NCI-H2227 treated with DMSO at 0.1 percent for 48 hours (cell line): ENCODE data around the gene PPP3R1.

Experiments used
- DNase-seq: peaks from one replicate; lab custom pipeline; 2025; lab: John Stamatoyannopoulos, UW

The PPP3R1 gene, protein sequence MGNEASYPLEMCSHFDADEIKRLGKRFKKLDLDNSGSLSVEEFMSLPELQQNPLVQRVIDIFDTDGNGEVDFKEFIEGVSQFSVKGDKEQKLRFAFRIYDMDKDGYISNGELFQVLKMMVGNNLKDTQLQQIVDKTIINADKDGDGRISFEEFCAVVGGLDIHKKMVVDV

DNA sequence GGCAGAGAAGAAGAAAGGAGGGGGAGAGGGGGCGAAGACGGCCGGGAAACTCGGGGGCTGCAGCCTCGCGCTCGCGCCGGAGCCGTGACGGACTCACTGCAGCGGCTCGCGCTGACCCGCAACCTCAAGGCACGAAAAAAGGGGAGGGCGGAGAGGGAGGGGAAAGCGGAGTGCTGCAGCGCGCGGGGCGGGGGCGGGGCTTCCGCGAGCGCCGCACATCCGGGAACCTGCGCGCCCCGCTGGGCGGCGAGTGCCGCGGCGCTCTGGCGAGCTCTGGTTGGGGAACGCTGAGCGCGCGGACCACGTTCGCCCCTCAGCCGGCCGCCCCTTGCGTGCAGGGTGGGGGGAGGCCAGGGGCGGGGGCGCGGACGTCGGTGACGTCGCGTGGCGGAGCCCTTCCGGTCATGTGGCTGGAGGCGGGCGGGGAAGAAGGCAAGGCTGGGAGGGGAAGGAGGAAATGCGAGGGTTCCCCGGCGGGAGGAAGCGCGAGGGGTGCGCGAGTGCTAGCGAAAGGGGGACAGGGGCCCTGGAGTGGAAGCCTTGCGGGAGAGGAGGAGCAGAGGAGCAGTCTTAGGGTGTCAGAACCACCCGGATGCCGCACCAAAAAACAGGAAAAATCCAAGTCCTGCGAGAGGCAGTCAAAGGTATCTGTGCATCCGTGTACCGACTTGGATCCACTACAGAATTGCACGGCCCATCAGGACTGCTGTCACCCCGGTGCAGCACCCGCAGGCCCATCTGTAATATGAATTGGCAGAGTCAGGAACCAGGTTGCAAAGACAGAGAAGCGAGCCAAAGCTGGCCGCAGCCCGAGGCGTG, at the start of gene PPP3R1:
Gene PPP3R1 (minus strand): TSS at position 133 of the 819 bp plus-strand sequence. CDS start 405 bp downstream, outside the sequence.
- DNase-seq, result peak; percentile 84

DNA sequence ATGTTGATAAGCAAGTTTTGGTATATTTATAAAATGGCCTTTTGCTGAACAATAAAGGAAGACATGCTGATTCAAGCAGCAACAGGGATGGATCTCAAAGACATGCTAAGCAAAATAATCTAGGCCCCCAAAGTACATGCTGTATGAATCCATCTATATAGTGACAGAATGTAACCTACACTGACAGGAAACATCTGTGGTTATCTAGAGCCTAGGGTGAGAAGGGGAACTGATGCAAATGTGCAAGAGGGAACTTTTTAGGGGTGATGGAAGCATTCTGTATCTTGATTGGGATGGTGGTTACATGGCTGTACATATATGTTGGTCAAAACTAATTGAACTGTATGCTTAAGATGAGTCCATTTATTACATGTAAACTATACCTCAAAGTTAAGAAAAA, 43.2 kb upstream of the PPP3R1 start:
- no peak for DNase-seq

DNA sequence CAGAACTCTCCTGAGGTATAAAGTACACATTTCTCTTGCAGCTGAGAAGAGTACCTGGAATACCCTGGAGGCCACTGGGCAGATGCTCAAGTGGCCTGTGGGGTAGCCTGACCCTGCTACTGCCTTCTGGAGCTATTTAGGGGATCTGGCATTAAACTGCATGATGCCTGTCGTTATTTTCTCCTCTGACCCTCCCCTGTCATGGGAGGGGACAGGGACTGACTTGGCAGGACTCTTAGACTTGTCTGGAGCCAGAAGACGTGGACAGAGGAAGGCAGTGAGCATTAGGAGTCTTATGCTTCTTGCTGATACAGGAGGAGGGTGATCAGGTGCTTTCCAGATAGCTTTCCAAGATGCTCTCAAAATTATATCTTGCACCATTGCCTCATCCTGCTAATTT, 42.6 kb upstream of the PPP3R1 start:
- no peak for DNase-seq

DNA sequence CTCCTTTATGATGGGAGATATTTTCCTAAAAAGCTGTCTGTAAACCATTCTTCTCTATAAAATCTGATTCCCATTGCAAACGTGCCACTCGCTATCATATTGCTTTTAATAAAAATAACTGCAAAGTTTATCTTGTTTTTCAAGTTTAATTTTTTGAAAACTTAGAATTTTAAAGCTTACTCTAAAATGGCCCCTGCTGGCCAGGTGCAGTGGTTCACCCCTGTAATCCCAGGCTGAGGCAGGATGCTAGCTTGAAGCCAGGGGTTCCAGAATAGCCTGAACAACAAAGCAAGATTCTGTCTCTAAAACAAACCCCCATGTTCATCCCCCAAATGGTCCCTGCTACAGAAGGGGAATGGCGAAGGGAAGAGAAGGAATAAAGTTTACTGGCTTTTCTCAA, 41.9 kb upstream of the PPP3R1 start:
- no peak for DNase-seq

DNA sequence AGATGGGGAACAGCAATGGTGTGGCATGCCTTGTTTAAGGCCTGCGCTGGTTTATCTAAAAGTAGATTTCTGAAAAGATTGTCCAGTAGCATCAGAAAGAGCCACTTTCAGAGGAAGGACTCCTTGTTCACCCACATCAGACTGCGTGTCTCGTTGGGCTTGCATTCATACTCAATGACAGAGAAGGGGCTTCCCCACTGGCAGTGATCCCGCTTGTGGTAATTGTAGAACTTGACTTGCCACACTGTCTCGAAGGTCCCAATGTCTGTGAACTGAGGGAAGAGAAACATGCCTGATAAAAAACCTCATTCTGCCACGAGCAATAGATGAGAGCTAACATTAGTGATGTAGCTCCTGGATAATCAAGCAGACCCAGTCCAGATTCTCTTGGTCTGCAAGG, 41.4 kb upstream of the PPP3R1 start:
- no peak for DNase-seq

DNA sequence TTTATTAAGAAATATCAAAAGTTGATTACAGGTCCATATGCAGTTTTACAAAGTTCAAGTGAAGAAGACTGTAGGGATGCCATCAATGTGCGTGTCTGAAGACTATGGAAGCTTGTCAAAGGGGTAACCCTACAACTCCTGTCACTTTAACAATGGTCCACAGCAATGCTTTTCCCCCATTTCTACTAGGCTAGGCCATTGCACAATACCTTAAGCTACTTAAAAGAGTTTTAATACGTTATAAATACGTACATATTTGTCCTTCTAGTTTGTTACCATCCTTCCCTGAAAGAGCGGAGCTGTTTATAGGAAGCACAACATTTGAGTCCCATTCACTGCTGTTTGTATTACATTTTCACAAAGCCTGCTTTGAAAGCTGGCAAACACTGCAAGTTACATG, 40.7 kb upstream of the PPP3R1 start:
- no peak for DNase-seq

DNA sequence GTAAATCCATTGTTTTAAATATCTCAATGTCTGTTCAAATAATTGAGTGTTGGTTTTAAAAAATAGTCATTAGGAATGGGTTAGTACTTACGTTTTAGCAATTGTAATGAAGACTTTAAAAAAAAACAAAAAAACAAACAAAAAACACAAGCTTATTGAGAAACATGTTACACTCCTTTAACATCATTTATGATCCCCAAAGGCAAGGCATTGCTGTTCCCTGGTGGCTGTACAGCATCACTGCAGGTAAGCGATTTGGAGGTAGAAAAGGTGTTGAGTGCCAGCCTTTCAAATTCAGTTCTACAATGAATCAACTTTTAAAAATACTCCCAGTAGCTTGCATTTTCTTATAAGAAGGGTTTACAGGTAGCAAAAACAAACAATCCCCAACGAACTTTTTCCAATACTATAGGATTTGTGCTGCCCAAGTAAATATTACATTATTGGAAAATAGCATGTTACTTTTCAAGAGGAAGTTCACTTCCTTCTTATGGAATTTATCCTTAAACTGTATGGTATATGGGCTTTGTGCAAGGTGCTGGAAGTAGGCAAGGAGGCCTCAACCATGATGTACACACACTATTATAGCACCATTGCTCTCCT, 39.9 kb upstream of the PPP3R1 start:
- peak; percentile 26 for DNase-seq

DNA sequence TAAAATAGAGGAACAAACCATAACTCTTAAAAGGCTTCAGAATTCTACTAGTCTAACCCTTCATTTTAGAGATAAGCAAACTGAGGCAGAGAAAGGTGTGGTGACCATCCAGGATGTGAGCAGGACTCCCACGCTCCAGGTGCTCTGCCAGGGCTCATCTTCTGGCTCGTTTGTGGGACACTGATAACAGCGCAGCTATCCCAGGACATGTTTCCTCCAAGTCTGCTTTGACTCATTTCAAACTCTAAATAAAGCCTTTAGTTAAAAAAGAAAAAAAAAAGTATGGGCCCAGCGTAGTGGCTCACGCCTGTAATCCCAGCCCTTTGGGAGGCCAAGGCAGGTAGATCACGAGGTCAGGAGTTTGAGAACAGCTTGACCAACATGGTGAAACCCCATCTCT, 39.0 kb upstream of the PPP3R1 start:
- no peak for DNase-seq

DNA sequence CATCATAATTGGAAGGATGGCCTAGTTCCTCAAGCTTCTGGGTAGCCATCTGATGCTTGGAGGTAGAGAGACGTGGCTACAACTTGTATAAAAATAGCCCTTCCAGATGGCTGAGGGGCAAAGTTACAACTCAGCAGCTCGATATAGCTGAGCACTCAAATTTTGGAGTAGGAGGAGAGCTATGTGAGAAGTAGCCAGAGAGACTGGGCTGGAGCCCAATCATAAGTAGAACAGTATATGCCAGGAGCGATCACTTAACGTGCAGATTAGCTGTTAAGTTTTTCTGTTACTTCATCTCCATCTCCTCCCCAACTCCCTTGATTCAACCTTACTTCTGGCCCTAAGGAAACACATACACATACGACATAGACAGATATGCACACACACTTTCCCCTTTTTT, 38.6 kb upstream of the PPP3R1 start:
- DNase-seq, result no peak

DNA sequence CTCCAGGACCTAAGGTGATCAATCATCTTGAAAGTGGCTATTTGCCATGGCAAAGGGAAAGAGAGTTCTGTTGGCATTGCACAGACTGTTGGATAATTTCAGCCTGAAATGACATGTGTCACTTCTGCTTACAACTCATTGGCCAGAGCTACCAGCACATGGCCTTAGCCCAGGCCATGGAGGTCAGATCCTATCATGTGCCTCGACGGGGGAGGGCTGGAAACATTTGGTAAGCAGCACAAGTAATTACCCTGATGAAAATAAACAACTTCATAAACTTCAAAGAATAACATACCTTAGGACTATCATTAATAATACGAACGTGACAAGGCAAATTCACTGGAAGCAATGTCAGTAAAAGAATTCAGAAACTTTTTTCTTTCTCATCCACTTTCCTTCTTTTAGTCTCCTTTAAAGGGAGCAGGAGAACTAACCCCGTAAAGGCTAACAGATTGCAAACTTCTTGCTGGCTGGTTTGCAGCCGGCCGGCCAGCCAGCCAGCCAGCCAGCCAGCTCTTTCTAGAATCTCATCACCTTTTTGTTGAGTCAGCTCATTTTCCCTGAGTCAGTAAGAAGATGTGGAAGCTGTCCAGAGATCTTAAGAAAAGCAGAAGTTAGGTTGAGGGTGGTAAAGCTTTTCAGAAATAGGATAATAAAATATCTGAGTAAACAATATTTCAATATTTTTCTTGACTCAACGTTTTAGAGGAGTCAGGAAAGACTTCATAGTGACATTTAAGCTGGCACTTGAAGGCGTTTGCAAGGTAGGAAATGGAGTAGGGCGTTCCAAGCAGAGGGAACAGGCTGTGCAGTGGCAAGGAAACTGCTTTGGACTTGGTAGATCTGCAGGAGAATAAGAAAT, 35.5 kb upstream of the PPP3R1 start:
- DNase-seq, result no peak

DNA sequence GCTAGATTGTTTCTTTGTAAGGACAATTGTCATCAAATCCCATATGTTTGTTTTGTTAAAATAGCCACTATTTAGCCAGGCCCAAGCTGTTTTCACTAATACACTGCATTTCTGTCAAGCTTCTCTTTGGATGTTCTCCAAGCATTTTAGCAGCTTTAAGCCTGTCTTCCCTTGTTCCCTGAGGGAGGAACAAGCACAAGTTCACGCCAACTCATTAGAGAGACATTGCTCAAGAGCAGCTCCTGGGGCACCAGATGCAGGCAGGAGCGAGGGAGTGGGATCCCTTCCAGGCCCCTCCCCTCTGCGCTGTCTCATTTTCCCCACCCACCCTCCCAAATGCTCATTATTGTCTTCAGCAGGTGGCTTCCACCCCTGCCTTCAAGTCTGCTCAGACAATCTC, 32.6 kb upstream of the PPP3R1 start:
- peak; percentile 5 for DNase-seq

DNA sequence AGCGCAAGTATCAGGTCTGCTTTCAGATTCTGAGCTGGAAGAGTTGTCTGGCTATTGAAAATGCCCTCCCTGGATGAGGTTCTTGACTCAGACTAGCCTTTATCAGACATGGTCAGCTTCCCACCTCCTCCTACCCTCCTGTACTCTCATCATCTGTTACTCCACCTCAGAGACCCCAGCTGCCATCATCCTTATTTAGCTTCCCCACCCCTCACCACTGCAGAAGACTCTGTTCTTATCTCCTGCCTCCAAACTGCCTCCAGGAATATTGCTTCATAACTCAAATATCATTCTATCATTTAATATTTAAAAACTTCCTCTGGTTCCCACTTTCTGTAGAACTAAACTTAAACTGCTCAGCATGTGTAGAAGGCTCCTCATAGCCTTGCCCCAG, 31.1 kb upstream of the PPP3R1 start:
- DNase-seq, result no peak

DNA sequence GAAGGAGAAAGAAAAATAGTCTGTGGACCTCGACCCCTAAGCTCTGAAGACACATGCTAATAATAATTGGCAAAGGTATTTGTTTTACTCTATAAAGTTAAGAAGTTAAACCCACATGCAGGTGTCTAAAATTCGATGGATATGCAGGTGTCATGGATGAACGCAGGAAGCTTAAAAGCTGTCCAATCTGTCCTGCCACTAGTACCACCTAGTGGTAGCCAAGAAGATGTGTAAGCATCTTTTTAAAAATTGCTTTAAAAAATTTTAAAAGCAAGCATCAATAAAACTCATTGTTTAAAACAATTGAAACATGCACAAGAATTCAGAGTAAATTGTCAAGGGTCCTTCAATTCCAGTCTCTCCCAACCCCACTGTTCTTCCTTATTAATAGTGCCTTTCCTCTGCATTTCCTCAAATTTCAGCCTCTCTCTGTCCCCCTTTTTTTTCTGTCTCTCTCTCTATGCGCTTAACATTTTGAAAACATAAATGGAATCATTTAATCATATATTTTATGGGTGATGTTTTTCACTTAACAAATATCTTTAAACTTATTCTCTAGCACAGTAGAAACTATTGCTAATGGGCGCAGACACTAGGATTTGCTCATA, 30.6 kb upstream of the PPP3R1 start:
- peak; percentile 15 for DNase-seq

DNA sequence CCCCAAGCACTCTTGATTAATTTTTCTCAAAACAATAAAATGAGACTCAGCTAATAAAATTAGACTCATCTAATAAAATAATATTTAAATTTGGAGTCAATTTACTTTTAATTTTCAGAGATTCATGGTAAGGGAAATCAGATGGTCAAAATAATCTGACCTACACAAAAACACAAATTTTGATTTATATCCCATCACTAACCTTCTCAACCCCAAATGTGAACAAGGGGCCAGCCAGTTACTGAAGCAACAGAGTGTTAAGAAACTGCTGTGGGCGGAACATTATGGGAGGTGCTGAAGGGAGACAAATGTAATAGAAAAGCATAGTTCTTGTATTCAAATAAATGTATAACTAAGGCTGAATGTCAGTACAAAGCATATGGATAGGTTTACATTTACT, 28.5 kb upstream of the PPP3R1 start:
- no peak for DNase-seq

DNA sequence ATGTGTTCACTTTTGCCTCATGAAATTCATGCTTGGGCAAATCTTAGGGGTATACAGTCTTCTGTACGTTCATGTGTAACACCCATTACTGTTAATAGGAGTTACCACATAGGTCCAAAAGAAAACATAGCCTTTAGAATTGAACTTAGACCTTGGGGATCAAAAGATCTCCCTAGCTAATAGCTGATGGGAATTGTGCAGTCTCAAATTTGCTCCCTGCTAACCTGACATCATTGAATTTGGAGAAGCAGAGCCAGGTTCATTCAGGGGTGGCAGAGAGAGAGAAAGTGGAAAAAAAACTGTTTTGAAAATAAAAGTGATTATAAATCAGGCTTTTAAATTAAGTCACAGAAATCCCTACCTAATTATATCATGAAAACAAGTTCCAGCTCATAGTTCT, 28.0 kb upstream of the PPP3R1 start:
- no peak for DNase-seq

DNA sequence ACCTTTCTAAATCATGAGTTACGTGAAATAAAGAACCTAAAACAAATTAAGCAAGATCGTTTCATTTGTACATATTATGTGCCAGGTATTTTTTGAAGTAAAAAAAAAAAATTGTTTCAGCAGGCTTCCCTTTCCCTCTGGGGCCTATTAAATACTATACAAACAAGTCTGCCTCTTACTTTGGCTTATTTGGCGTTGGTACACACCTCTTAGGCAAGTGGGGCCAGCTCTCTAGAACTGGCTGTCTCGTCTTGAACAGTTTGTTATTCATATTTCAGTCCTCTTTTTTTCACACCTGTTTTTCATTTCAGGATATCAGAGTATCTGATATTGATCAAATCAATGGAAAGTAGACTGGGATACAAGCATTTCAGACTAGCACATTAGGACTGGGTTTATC, 27.4 kb upstream of the PPP3R1 start:
- no peak for DNase-seq

DNA sequence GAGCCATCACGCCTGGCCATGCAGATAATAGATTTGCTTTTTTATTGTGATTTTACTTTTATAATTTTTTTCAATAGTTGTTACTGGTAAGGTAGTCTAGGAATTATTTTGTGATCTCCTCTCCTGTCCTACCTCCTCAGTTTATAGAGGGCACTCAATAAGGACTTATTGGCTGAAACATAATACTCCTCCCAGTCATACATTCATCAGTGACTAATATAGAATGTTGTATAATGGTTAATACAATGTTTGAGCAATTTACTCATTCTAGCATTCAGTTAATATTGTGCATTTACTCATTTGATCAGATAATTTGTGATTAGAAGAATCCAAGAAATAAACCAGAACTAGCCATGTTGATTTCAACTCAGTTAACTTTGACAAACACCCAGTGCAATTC, 25.8 kb upstream of the PPP3R1 start:
- no peak for DNase-seq

DNA sequence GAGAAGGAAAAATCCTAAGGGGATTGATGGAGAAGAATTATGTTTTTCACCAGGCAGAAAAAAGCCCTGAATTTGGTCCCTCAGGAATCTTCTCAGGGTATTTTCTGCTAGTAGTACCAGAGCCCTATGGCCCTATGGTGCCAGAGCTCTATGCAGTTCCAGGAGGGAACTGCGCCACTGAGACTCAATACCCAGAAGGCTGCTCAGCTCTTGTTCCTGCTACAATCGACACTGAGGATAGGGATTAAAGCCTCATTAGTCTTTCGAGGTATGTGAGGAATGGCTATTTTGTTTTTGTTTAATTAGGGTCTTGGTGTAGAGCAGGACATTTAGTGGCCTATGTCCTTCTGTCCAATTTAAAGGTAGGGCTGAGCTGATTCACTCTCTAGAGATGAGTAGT, 21.7 kb upstream of the PPP3R1 start:
- no peak for DNase-seq

DNA sequence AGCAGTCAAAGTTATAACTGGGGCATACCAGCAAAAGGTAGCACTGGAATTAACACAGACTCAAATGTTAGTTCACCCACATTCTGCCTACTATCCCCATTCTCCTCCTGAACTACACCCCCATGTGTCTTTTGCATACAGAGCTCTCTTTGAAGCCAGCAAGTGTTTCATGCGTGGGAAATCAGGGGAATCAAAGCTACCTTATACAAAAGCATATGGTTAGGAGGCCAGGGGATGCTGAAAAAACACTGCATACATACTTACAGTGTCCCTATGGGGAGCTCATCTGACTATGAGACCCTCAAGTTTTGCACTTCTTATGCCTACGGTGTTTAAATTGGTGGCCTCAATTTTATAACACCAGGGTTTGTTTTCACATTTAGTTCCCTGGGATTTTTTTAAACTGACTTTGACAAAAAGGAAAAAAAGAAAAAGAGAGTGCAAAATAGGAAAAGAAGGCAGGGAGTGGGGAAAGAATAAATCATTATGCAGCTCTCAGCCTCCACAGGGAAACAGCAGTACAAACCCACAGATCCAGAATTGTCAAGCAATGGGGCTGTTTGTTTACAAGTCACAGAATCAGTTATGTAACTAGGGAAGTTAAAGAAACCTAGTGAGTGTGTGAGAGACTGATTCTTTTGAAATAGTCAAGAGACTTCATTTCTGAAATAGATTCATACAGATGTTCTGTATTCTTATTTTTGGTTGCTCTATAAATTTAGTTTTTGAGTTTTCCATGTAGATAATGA, 20.1 kb upstream of the PPP3R1 start:
- DNase-seq, result no peak

DNA sequence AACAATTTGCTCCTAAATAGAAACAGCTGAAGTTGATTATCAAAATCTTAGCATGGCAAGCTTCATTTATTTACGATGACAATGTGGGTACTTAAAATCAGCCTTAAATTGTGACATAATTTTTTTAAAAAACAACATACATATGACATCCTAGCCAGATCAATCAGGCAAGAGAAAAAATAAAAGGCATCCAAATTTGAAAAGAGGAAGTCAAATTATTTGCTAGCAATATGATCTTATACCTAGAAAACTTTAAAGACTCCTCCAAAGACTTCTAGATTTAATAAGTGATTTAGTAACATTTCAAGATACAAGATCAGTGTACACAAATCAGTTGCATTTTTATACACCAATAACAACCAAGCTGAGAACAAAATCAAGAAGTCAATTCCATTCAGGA, 14.3 kb upstream of the PPP3R1 start:
- no peak for DNase-seq

DNA sequence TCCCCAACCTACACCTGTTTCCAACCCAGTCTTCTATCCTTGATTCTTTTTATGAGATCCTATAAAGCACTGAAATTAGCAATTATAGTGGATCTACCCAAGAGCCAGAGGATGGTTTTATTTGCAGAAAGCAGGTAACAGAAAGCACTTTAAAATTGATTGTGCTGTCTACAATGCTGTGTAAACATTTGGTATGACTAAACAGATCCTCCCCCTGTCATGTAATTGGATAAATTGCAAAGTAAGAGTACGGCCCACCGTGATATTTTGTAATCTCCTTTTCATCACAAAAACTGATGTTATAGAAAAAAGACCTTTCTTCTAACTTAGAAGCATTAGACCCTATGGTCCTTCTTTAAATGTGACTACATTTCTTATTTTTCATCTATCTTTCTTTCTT, 11.3 kb upstream of the PPP3R1 start:
- DNase-seq, result peak; percentile 38
